ENCODE measurements around the gene THBD. TPM values are rescaled to one million over a fixed set of nuclear protein-coding genes. Genes with fewer than 3 reads are reported as not detected.
A peak's percentile ranks its signal among the peaks of the same experiment; 100 is the strongest.

Gene THBD
- total RNA-seq, 1 donor from 2014 or later: 12.6 TPM

DNA sequence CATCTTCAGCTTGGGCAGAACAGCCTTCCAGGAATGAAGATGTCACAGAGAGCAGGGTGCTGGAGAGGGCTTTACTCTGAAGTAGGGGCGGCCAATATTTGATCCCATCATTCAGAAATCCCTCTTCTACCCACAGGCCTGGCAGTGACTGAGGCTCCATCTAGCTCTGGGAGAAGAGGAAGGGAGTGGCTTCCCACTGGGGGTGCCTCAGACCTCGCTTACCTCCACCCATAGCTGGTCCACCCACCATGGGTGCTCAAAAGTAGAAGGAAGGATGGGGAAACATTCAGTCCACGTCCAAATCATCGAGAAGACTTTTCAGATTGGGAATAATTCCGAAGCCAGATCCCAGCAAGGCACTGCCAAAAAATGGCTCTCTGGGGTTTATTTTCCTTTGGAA, 11.8 kb upstream of the THBD start:
- Histone ChIP-seq H3K4me3 (ENCODE audit: low read depth, low read length) (no peak overlapping the region), H3K27me3 (ENCODE audit: control insufficient read depth, insufficient read depth, low read length) (no peaks in the 10 kb centered on the region), H3K36me3 (ENCODE audit: control insufficient read depth, insufficient read depth, low read length) (no peaks in the 10 kb centered on the region)
- DNase-seq (ENCODE audit: low read depth) (no peak), FAIRE-seq (no peak)
- TF ChIP-seq, protein P1, sequence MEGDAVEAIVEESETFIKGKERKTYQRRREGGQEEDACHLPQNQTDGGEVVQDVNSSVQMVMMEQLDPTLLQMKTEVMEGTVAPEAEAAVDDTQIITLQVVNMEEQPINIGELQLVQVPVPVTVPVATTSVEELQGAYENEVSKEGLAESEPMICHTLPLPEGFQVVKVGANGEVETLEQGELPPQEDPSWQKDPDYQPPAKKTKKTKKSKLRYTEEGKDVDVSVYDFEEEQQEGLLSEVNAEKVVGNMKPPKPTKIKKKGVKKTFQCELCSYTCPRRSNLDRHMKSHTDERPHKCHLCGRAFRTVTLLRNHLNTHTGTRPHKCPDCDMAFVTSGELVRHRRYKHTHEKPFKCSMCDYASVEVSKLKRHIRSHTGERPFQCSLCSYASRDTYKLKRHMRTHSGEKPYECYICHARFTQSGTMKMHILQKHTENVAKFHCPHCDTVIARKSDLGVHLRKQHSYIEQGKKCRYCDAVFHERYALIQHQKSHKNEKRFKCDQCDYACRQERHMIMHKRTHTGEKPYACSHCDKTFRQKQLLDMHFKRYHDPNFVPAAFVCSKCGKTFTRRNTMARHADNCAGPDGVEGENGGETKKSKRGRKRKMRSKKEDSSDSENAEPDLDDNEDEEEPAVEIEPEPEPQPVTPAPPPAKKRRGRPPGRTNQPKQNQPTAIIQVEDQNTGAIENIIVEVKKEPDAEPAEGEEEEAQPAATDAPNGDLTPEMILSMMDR (IDR thresholded peaks at IDR 0.05; ENCODE audit: insufficient read depth, low read length, severe bottlenecking): no peak

DNA sequence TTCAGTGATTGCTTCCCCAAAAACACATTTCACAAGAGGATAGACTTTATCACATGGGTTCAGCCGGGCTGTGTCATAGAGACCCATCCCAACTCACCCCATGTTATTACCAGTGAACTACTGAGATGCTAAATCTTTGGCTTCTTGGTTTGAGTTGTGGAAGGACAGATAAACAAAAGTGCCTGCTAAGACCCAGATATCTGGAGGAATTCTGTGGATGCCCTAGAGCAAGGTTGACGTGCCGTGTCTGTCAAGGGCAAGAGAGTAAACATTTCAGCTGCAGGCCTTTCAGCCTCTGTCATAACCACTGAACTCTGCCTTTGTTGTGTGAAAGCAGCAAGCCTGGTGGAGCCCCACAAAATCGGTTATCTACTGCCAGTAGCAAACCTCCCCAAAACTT, 11.2 kb upstream of the THBD start:
- H3K27me3 ChIP-seq (ENCODE audit: control insufficient read depth, insufficient read depth, low read length): no peaks in the 10 kb centered on the region
- DNase-seq (ENCODE audit: low read depth) (no peak), FAIRE-seq (peak; percentile 13)
- no peaks in the 10 kb centered on the region for H3K36me3 ChIP-seq (ENCODE audit: control insufficient read depth, insufficient read depth, low read length)
- H3K4me3 ChIP-seq (ENCODE audit: low read depth, low read length): no peak overlapping the region
- TF ChIP-seq, protein P1 (IDR thresholded peaks at IDR 0.05; ENCODE audit: insufficient read depth, low read length, severe bottlenecking): no peak

DNA sequence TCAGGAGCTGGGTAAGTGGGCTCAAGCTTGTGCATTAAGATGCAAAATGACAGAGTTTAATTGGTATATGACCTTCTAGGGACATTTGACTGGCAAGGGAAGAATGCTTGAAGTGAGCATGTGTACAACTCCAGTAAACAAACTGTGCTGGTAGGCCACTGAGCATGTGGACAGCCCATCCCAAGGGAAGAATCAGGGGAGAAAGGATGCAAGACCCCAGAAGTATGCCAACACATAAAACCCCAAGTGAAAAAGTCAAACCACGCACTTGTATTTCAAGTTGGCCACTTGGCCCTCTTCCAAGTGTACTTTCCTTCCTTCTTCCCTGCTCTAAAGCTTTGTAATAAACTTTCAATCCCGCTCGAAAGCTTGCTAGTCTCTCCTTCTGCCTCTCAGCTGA, 10.4 kb upstream of the THBD start:
- DNase-seq (ENCODE audit: low read depth) (no peak), FAIRE-seq (peak; percentile 40)
- H3K27me3 ChIP-seq (ENCODE audit: control insufficient read depth, insufficient read depth, low read length): no peaks in the 10 kb centered on the region
- TF ChIP-seq, protein P1 (IDR thresholded peaks at IDR 0.05; ENCODE audit: insufficient read depth, low read length, severe bottlenecking): no peak
- no peaks in the 10 kb centered on the region for H3K36me3 ChIP-seq (ENCODE audit: control insufficient read depth, insufficient read depth, low read length)
- H3K4me3 ChIP-seq (ENCODE audit: low read depth, low read length): no peak overlapping the region

DNA sequence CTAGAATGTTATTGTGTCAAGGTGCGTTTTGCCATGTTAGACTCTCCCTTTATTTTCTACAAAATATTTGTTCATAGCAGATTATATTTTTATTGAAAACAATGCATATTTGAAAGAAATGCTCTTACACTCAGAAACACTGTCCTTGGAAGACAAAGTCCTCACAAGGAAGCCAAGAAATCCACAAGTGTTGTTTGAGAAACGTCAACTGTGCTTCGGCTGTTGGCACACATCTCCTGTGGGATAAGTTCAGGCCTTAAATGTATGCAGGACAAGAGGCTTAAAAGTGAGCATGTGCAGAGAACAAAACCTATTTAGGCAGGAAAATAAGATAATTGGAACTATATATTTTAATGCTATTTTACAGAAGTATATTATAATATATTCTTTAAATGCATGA, 9.5 kb upstream of the THBD start:
- no peaks in the 10 kb centered on the region for H3K36me3 ChIP-seq (ENCODE audit: control insufficient read depth, insufficient read depth, low read length)
- DNase-seq (ENCODE audit: low read depth) (no peak), FAIRE-seq (no peak)
- no peaks in the 10 kb centered on the region for H3K27me3 ChIP-seq (ENCODE audit: control insufficient read depth, insufficient read depth, low read length)
- H3K4me3 ChIP-seq (ENCODE audit: low read depth, low read length): no peak overlapping the region
- TF ChIP-seq, protein P1 (IDR thresholded peaks at IDR 0.05; ENCODE audit: insufficient read depth, low read length, severe bottlenecking): no peak

DNA sequence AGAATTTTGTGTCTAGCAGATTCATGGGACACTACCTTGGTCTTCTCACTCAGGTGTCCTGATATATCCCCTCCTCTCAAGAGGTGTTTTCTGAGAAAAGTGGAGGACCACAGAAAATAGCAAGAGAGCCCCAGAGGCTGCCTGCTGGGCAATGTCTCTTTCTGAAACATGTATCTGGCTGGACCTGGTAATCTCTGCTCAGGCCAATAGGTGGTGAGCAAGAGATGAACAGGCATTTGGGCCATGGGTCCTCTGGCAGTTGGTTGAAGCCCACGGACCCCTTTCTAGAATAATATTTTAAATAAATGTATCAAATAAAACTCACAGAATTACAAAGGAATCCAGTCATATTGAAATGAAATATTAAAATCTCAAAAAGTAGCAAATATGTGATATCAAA, 8.8 kb upstream of the THBD start:
- Histone ChIP-seq H3K36me3 (ENCODE audit: control insufficient read depth, insufficient read depth, low read length) (no peaks in the 10 kb centered on the region), H3K4me3 (ENCODE audit: low read depth, low read length) (no peak overlapping the region), H3K27me3 (ENCODE audit: control insufficient read depth, insufficient read depth, low read length) (no peaks in the 10 kb centered on the region)
- DNase-seq (ENCODE audit: low read depth): no peak
- TF ChIP-seq, protein P1 (IDR thresholded peaks at IDR 0.05; ENCODE audit: insufficient read depth, low read length, severe bottlenecking): peak; percentile 13
- FAIRE-seq: no peak

DNA sequence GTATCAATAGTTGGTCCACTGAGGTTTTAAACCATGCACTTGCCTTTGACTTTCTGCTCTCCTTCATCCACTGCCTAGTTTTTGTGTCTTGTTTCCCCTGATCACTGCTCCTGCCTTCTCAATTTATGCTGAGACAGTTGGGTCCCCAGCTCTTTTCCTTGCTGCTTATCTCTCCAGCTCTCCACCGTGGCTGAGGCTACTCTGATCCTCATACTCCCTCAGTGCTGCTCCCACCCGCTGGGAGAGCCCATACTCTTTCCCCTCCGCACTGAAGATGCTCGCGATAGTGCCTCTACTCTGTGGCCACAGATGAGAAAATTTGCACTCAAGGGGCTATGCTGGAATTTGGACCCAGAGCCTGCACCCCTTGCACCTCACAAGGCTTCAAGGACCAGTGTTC, 3.4 kb upstream of the THBD start:
- TF ChIP-seq, protein P1 (IDR thresholded peaks at IDR 0.05; ENCODE audit: insufficient read depth, low read length, severe bottlenecking): no peak
- H3K27me3 ChIP-seq (ENCODE audit: control insufficient read depth, insufficient read depth, low read length): no peaks in the 10 kb centered on the region
- DNase-seq (ENCODE audit: low read depth) (no peak), FAIRE-seq (no peak)
- no peak overlapping the region for H3K4me3 ChIP-seq (ENCODE audit: low read depth, low read length)
- H3K36me3 ChIP-seq (ENCODE audit: control insufficient read depth, insufficient read depth, low read length): peaks cover 5% of the 10 kb centered on the region
